ENCODE data around the gene DNAH5. TPM values are rescaled to one million over a fixed set of nuclear protein-coding genes. Genes with fewer than 3 reads are reported as not detected.

The DNAH5 gene
- total and polyA plus RNA-seq, 2 of the 8 experiments (the other 6 are each of a cell fraction or from before 2014, with no cell fraction given): 0.30 to 0.73 TPM

DNA sequence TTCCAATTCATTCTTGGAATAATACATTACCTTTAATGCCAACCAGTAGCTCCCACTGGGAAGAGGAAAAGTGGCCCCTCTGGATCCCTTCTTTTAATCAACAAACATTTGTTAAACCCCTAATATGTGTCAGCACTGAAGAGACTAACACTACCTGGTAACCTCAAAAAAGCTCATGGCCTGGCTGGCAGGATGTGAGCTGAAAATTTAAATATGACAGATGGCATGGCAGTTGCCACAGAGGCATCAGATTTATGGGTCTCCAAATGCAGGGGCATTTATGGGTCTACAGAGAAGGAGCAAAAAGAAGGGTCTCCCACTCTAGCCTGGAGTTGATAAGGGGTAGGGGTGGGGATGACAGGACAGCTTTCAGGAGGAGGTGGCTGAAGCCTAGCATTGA lies 12.5 kb downstream of the DNAH5 start:
- no peak overlapping the region for H3K4me2 ChIP-seq (ENCODE audit: insufficient read depth in 1 of 2, low read depth in 2 of 2, low read length in 2 of 2)
- H2BK20ac ChIP-seq (ENCODE audit: low read length): no peak overlapping the region
- no peak overlapping the region for H3K9ac ChIP-seq (replicated peaks in 1 of 4; ENCODE audit: extremely low read depth in 1 of 4, low read depth in 3 of 4, low read length in 3 of 4)
- H3K4me1 ChIP-seq (replicated peaks in 1 of 4; ENCODE audit: control insufficient read depth in 3 of 4, insufficient read depth in 4 of 4, low read length in 3 of 4): no peaks in the 10 kb centered on the region
- no peak overlapping the region for H3K14ac ChIP-seq (ENCODE audit: insufficient read length)
- no peak overlapping the region for H3K23ac ChIP-seq (ENCODE audit: insufficient read length)
- H3K27ac ChIP-seq (ENCODE audit: low read depth, low read length): no peak overlapping the region
- ChIA-PET CTCF (ENCODE audit: partially characterized antibody) (interaction anchor here (1.0 to 1.6 kb wide), 2 partner anchors 13 to 271 kb away, joined by 3 read pairs; no protein-coding TSS in a partner anchor), POLR2A (ENCODE audit: partially characterized antibody) (no interaction called here)
- H3K56ac ChIP-seq (replicated peaks; ENCODE audit: insufficient read length, low read depth, low read length): no peak overlapping the region
- DNase-seq (ENCODE audit: low read depth in 1 of 2, low spot score in 2 of 2) (no peak), FAIRE-seq (no peak)
- H3K79me2 ChIP-seq (ENCODE audit: control insufficient read depth in 1 of 2, insufficient read depth in 2 of 2, low read length in 2 of 2): no peaks in the 10 kb centered on the region
- no peak overlapping the region for H2BK12ac ChIP-seq (ENCODE audit: low read depth, low read length)
- H3K23me2 ChIP-seq (ENCODE audit: low read depth, low read length): no peaks in the 10 kb centered on the region
- no peak overlapping the region for H4K91ac ChIP-seq (replicated peaks; ENCODE audit: insufficient read length, low read length)
- no peaks in the 10 kb centered on the region; a peak in 1 of 8 replicates for H3K36me3 ChIP-seq (ENCODE audit: control insufficient read depth in 2 of 4, insufficient read depth in 4 of 4, low read length in 3 of 4)
- no peak overlapping the region for H2BK15ac ChIP-seq (ENCODE audit: low read length)
- H2BK120ac ChIP-seq (replicated peaks; ENCODE audit: low read depth, low read length): no peak overlapping the region
- H3K9me3 ChIP-seq (ENCODE audit: insufficient read depth in 2 of 2, low read depth in 1 of 2, low read length in 1 of 2): 0 out of 4 replicates have a peak, but pooled peaks cover 0 to 3% of the 10 kb centered on the region in 2 experiments
- H3K4me3 ChIP-seq (ENCODE audit: extremely low read depth in 1 of 4, insufficient read depth in 2 of 4, low read depth in 3 of 4, low read length in 4 of 4): no peak overlapping the region
- no peak overlapping the region for H3K4ac ChIP-seq (replicated peaks; ENCODE audit: insufficient read length, low read depth, low read length)
- H4K5ac ChIP-seq (ENCODE audit: insufficient read length, low read depth, low read length): no peak overlapping the region
- no peak overlapping the region for H4K8ac ChIP-seq (ENCODE audit: extremely low read depth, insufficient read depth, low read length)
- no peak overlapping the region for H3K18ac ChIP-seq (ENCODE audit: extremely low read depth, low read length)
- no peak for TF ChIP-seq POLR2AphosphoS5 (IDR thresholded peaks at IDR 0.05; ENCODE audit: low read depth, low read length)
- no peak for TF ChIP-seq MAFK (IDR thresholded peaks at IDR 0.05; ENCODE audit: low read depth, low read length)
- TF ChIP-seq NRF1 (IDR thresholded peaks at IDR 0.05; ENCODE audit: low read depth, low read length): no peak
- no peak for TF ChIP-seq SAP30 (IDR thresholded peaks at IDR 0.05; ENCODE audit: insufficient read depth, insufficient replicate concordance, low read length)
- no peak for TF ChIP-seq RXRA (IDR thresholded peaks at IDR 0.05; ENCODE audit: insufficient read depth, low read depth, low read length)
- TF ChIP-seq KDM4A (IDR thresholded peaks at IDR 0.05; ENCODE audit: low read depth, low read length, severe bottlenecking): no peak
- no peak for TF ChIP-seq EP300 (IDR thresholded peaks at IDR 0.05; ENCODE audit: borderline replicate concordance in 1 of 2, low read depth in 2 of 2, low read length in 2 of 2)
- TF ChIP-seq TBP (IDR thresholded peaks at IDR 0.05; ENCODE audit: low read depth, low read length): no peak
- no peak for TF ChIP-seq FOSL1 (IDR thresholded peaks at IDR 0.05; ENCODE audit: insufficient read depth, low read depth, low read length)
- TF ChIP-seq HDAC2 (IDR thresholded peaks at IDR 0.05; ENCODE audit: borderline replicate concordance in 1 of 2, low read depth in 2 of 2, low read length in 2 of 2): no peak
- no peak for TF ChIP-seq CBX5 (IDR thresholded peaks at IDR 0.05; ENCODE audit: low read depth, low read length)
- no peak overlapping the region for H2AFZ ChIP-seq (ENCODE audit: low read length)
- no peaks in the 10 kb centered on the region for H3K27me3 ChIP-seq (replicated peaks in 1 of 4; ENCODE audit: control insufficient read depth in 3 of 4, extremely low read depth in 1 of 4, insufficient read depth in 3 of 4, low read length in 3 of 4)
- H4K20me1 ChIP-seq (replicated peaks in 1 of 2; ENCODE audit: control insufficient read depth in 1 of 2, insufficient read depth in 2 of 2, low read length in 2 of 2): no peaks in the 10 kb centered on the region
- no peak overlapping the region for H2AK5ac ChIP-seq (ENCODE audit: low read depth, low read length)
- H2BK5ac ChIP-seq (ENCODE audit: low read depth, low read length): no peak overlapping the region
- no peaks in the 10 kb centered on the region for H3K79me1 ChIP-seq (ENCODE audit: low read depth, low read length)

Measured in H1 (cell line).